Fibroblast of skin of left biceps (primary cell): ENCODE measurements around the gene KATNAL2.

ENCODE experiments used
- DNase-seq, 2 experiments: peaks; one replicate each; pipeline ENCODE4 v3.0.0-alpha.2; 2013; ENCODE audit warnings: low read depth in 2 of 2

KATNAL2 gene

GRCh38 chr18:47115205-47115604 lies 197.8 kb downstream of the KATNAL2 start:
- DNase-seq = no peak

GRCh38 chr18:47118981-47119380 lies 201.6 kb downstream of the KATNAL2 start:
- DNase-seq = no peak

- DNase-seq = no peak
Observed at GRCh38 chr18:47120428-47120827, 203.0 kb downstream of the KATNAL2 start.

GRCh38 chr18:47121146-47121545 lies 203.7 kb downstream of the KATNAL2 start:
- DNase-seq = no peak

GRCh38 chr18:47141289-47141688 lies 223.9 kb downstream of the KATNAL2 start:
- DNase-seq = no peak

- no peak for DNase-seq
Observed at GRCh38 chr18:47143153-47143552, 225.8 kb downstream of the KATNAL2 start.

GRCh38 chr18:47143899-47144485 lies 226.6 kb downstream of the KATNAL2 start:
- no peak for DNase-seq

GRCh38 chr18:47146206-47146605 lies 228.8 kb downstream of the KATNAL2 start:
- DNase-seq = no peak

GRCh38 chr18:47149457-47150028 lies 232.1 kb downstream of the KATNAL2 start:
- no peak for DNase-seq

GRCh38 chr18:47150029-47150823 lies 232.8 kb downstream of the KATNAL2 start, which contains the start of gene HDHD2:
TSS of gene HDHD2 (minus strand) at chr18:47150500. CDS start at chr18:47136439, 14,061 bp downstream.
- DNase-seq = peak; percentile 21 to 32

GRCh38 chr18:47150824-47151366 lies 233.5 kb downstream of the KATNAL2 start:
- DNase-seq = no peak

GRCh38 chr18:47151439-47151838 lies 234.0 kb downstream of the KATNAL2 start:
- DNase-seq = no peak
